Right ventricle myocardium inferior (tissue), 1 donor: ENCODE results near the gene SLN. TPM values are rescaled to one million over a fixed set of nuclear protein-coding genes. Genes with fewer than 3 reads are reported as not detected.

Source experiments
- ATAC-seq: fragments of 200-7000 bp; cut with Tn5 transposase; one replicate; pipeline ENCODE4 v1.9.1; 2020; ENCODE audit warnings: mild to moderate bottlenecking, moderate library complexity
- DNase-seq: peaks from one replicate; pipeline ENCODE4 v3.0.0; 2021; ENCODE audit errors: missing footprints
- intact Hi-C: fragments of 100-400 bp; cut with DNase I; formaldehyde crosslinking; loops from one replicate; pipeline ENCODE4 v1.11.0; 2022
- total RNA-seq: library from RNA; stranded (reverse); fragmentation: NEBNext Ultra II Directional; extraction: Animal tissue kit (Norgen Biotek cat#: 25700); gene quantifications from one replicate; pipeline ENCODE4 v1.2.1, GENCODE V29; 2021
- donor health status: DM: no; HTN: yes; CAD: no; lungs with severe emphysema.

SLN gene
- total RNA-seq, 1 donor from 2014 or later = 23.2 TPM

- intact Hi-C loops = no loop called here
- ATAC-seq (no peak), DNase-seq (no peak)
These were observed 9.4 kb upstream of the SLN start for GRCh38 chr11:107721207-107721606.

- ATAC-seq (no peak), DNase-seq (no peak)
- intact Hi-C loops = no loop called here
These were observed 8.5 kb upstream of the SLN start for GRCh38 chr11:107720303-107720774.

- DNase-seq (no peak), ATAC-seq (no peak)
- intact Hi-C loops = no loop called here
These were observed 7.9 kb upstream of the SLN start for GRCh38 chr11:107719557-107720302.

- no peak for ATAC-seq
- no peak for DNase-seq
- intact Hi-C loops = no loop called here
These were observed 7.2 kb upstream of the SLN start for GRCh38 chr11:107719073-107719472.

GRCh38 chr11:107716884-107717532 is 5.2 kb upstream of the SLN start:
- DNase-seq (no peak), ATAC-seq (no peak)
- intact Hi-C loops = no loop called here

GRCh38 chr11:107713009-107713408 is 1.2 kb upstream of the SLN start:
- DNase-seq (no peak), ATAC-seq (no peak)
- intact Hi-C loops = no loop called here

- no peak for ATAC-seq
- no peak for DNase-seq
- intact Hi-C loops = no loop called here
These were observed 1.6 kb downstream of the SLN start for GRCh38 chr11:107710301-107710700.

- ATAC-seq (no peak), DNase-seq (no peak)
- intact Hi-C loops = no loop called here
These were observed 3.1 kb downstream of the SLN start for GRCh38 chr11:107708792-107709191.

GRCh38 chr11:107707807-107708206 is 4.0 kb downstream of the SLN start:
- no peak for ATAC-seq
- DNase-seq = no peak
- intact Hi-C loops = no loop called here

GRCh38 chr11:107707215-107707671 is 4.6 kb downstream of the SLN start:
- intact Hi-C loops = no loop called here
- no peak for DNase-seq
- no peak for ATAC-seq

GRCh38 chr11:107706531-107706930 is 5.3 kb downstream of the SLN start:
- intact Hi-C loops = no loop called here
- DNase-seq (no peak), ATAC-seq (no peak)

- ATAC-seq (no peak), DNase-seq (no peak)
- intact Hi-C loops = no loop called here
These were observed 6.8 kb downstream of the SLN start for GRCh38 chr11:107705027-107705426.

GRCh38 chr11:107704451-107704850 is 7.4 kb downstream of the SLN start:
- DNase-seq = no peak
- intact Hi-C loops = loop anchor here (1.0 kb wide), 1 partner anchor 39 kb away; no protein-coding TSS in a partner anchor
- ATAC-seq = no peak

- DNase-seq (no peak), ATAC-seq (no peak)
- intact Hi-C loops = no loop called here
These were observed 9.1 kb downstream of the SLN start for GRCh38 chr11:107702723-107703122.

- DNase-seq (no peak), ATAC-seq (no peak)
- intact Hi-C loops = no loop called here
These were observed 9.7 kb downstream of the SLN start for GRCh38 chr11:107702109-107702660.

GRCh38 chr11:107699371-107700285 is 12.2 kb downstream of the SLN start:
- DNase-seq (no peak), ATAC-seq (no peak)
- intact Hi-C loops = no loop called here

GRCh38 chr11:107697291-107697690 is 14.6 kb downstream of the SLN start:
- DNase-seq (no peak), ATAC-seq (no peak)
- intact Hi-C loops = no loop called here

- intact Hi-C loops = no loop called here
- no peak for ATAC-seq
- no peak for DNase-seq
These were observed 15.7 kb downstream of the SLN start for GRCh38 chr11:107696140-107696539.

- intact Hi-C loops = no loop called here
- DNase-seq = no peak
- ATAC-seq = no peak
These were observed 16.4 kb downstream of the SLN start for GRCh38 chr11:107695446-107695845.
